ENCODE results near the gene MSH5.
"Not testable (repeated sequence)": the region's sequence is repeated elsewhere in the genome, so short reads cannot be mapped to it uniquely, and the experiment has no call there.

Gene MSH5

DNA sequence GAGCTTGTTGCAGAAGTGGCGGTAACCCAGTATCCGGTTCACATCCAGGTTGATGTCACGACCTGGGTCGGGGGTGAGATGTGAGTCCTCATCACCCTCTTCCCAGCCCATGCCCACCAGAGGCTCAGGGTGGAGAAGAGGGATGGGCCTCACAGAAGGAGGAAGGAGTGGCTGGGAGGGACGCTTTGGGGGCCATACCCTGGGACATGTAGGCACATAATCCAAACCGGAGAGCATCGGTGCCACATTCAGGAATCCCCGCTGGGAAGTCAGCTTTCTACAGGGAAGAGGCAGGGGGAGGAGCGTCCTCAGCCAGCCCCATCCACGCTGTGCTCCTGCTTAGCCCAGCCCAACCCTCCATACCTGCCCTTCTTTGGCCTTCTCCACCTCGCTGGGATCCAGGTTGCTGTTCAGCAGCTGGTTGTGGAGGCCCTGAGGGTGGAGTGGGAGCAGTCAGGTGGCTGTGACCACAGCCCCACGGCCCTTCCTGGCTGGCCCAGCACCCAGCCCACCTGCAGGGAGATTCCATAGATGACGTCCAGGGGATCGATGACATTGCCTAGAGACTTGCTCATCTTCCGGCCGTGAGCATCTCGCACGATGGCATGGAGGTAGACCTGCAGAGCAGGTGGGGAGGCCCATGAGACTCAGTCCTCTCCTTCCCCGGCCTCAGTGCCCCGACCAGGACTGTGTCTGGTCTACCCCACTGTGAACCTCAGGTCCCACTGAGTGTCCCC is 40.9 kb downstream of the MSH5 start:
- DNase-seq, result no peak

DNA sequence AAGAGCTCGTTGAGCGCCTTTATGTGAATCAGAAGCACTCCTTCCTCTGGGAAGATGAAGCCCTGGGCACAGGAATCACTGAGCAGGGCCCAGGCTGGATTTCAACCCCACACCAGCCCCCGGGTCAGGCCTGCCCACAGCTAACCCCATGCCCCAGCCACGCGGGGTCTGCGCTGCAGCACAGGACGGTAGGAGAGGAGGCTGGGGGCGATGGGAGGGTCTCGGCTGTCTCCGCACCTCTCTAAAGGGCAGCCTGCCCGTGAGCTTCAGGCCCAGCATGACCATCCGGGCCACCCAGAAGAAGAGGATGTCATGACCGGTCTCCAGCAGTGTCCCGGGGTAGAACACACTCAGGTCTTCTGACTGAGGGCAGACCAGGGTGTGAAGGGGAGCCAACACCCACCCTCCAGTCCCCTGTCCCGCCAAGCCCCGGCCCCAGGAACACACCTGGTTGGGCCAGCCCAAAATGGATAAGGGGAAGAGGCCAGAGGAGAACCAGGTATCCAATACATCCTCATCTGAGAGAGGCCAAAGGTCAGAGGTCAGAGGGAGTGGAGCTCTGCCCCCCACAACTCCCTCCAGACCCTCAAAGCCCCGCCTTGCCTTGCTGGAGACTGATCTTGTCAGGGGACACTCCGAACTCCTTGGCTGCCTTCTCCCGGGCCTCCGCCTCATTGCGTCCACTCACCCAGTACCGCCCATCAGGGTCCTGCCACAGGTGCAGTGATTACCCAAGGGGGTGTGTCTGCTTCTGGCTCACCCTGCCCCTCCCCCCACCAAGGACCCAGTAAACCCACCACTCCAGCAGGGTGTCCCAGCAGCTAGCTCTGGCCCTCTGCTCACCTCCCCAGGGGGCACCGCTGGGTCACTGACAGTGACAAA is 41.7 kb downstream of the MSH5 start:
- no peak for DNase-seq

DNA sequence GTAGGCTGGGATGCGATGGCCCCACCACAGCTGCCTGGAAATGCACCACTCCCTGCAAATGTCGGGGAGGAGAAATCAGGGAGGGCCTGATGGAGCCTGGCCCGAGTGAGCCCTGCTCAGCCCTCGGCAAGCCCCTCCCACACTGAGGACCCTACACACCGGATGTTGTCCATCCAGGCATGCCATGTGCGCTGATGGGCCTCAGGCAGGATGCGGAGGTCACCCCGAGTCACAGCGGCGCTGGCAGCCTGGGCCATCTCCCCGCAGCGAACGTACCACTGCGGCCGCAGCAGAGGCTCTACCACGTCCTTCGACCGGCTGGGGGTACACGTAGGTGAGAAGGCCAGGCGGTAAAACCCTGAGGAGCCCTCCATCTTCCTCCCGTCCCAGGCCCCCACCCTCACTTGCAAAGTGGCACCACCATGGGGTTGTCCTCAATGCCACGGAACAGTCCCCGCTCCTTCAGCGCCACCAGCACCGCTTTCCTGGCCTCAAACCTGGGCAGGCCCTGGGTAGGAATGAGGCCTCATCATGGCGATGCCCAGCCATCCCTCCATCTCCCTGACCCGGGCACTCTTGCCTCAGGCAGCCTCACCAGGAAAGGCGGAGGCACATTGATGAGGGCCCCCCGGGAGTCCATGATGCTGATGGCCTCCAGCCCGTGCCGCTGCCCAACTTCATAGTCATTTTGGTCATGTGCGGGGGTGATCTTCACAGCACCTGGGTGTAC is 42.5 kb downstream of the MSH5 start:
- no peak for DNase-seq

DNA sequence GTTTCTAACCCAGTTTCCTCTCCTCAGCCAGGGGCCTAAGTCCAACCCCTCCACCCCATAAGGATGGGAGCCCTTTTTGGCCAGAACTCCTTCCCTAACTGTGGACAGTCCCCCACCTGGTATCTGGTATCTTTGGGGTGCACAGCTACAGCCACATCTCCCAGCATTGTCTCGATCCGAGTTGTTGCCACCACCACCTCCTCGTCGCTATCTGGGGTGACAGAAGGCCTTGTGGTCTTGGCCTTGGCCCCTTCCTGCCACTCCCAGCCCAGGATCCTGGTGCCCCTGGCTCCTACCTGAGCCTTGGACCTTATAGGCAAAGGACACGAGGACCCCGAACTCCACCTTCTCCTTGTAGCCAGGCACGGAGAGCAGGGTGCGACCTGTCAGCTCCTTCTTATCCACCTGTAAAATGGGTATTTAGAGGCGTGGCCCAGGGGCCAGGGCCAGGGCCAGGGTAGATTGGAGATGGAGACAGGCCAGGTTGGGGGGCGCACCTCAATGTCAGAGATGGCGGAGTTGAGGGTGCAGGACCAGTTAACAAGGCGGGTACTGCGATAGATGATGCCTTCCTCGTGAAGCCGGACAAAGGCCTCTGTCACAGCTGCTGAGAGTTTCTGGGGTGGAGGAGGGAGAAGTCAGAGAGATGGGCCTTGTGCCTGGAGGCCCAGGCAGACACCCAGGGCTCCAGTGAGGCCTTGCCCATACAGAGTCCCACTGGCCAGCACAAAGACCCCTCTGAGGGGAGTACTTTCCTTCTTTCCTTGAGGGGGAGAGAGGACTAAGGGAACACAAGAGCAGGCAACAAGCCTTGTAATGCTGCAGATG is 44.5 kb downstream of the MSH5 start:
- DNase-seq, result no peak

DNA sequence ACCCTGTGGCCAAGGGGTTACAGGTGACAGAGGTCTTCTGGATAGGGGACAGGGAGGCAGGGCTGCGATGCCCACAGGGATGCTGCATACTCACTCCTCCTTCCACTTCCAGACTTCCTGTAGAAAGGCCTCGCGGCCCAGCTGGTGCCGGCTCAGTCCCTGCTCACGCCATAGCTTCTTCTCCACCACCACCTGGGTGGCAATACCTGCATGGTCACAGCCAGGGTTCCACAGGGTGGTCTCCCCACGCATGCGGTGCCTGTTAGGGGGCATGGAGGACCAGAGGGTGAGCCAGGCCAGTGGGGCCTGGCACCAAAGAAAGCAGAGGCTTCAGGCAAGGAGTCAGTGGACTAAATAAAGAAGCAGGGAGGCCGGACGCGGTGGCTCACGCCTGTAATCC is 45.7 kb downstream of the MSH5 start:
- no peak for DNase-seq

DNA sequence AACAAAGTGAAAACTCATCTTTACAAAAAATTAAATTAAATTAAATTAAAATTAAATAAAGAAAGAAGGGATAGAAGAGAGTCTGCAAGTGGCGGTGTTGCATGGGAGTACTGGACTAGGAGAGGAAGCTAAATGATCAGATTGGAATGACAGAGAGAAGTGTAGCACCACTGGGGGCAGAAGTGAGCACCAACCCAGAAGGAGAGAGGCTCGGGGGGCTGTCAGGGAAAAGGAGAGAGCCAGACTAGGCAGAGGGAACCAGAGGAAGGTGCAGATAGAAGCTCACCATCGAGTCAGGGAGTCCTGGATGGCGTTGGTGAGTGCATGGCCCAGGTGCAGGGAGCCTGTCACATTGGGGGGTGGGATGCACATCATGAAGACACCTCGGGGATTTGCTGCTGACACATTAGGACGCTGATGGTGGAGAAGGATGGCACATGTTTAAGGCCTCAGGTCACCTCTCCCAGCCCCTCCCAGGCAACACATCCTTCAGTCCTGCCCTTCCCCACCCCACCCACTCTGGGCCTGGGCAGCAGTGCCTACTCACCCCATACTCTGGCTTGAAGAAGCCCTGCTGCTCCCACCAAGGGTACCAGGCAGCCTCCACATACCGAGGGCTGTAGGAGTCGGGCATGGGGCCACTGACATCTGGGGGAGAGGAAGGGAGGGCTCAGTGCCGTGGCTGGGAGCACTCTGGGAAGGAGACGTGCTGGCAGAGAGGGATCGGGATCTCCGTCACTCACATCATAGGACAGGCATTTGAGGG is 51.7 kb downstream of the MSH5 start:
- no peak for DNase-seq

DNA sequence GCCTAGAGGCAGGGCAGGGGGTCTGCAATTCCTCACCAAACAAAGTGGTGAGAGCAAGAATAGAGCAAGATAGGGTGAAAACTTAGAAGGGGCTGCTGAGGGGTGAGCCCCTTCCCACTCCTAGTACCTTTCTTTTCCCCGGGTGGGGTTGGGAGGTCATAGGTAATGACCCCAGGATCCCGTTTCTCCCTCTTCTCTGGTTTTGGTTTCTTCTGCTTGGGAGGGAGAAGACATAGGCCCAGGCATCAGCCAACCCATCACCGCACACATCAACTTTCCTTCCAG is 52.2 kb downstream of the MSH5 start:
- no peak for DNase-seq

DNA sequence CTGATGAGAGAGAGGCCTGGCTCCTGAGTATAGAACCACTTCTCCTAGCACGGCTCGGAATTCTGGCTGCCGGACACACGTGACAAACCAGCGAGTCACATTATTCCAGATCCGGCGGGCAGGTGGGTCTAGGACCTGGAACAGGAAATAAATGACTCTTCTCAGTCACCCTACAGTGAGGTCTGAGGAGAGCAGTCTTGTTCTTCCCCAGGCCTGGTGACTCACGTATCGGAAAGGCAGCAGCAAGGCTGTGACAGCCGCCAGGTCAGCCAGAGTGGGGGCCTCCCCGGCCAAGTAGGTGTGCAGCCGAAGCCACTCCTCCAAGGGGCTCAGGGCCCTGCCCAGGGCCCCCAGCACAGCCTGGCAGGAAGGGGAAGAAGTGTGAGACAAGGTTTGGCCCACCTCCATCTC is 53.0 kb downstream of the MSH5 start:
- no peak for DNase-seq

DNA sequence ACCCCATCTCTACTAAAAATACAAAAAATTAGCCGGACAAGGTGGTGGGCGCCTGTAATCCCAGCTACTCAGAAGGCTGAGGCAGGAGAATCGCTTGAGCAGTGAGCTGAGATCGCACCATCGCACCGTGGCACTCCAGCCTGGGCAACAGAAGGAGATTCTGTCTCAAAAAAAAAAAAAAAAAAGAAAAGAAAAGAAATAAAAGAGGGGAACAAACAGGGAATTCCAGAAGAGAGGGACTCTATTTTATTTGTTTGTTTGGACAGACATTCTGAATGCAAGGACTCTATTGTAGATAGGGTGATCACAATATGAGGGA is 54.1 kb downstream of the MSH5 start:
- DNase-seq, result not testable (repeated sequence)

DNA sequence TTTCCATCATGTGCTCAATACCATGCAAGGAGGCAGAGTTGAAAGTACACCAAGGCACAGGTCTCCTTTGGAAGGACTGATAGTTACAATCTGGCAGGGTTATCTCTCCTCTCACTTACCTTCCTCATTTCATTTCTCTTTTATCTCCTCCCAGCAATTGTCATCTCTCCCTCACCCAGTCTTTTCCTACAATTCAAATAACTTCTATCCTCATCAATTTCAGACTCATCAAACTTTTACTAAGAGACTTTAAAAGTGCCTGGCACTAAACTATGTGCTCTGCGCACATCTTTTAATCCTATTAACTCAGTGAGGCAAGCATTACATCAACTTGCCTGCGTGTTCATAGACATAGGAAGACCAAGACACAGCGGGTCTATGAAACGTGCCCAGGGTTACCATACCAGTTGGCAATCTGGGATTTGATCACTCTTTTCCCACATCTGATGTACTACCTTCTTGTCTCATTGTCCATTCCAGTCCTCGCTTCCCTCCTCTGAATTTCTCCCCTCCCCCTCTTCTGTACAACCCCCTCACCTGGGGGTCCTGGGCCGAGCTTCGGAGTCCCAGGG is 54.6 kb downstream of the MSH5 start:
- DNase-seq, result no peak

DNA sequence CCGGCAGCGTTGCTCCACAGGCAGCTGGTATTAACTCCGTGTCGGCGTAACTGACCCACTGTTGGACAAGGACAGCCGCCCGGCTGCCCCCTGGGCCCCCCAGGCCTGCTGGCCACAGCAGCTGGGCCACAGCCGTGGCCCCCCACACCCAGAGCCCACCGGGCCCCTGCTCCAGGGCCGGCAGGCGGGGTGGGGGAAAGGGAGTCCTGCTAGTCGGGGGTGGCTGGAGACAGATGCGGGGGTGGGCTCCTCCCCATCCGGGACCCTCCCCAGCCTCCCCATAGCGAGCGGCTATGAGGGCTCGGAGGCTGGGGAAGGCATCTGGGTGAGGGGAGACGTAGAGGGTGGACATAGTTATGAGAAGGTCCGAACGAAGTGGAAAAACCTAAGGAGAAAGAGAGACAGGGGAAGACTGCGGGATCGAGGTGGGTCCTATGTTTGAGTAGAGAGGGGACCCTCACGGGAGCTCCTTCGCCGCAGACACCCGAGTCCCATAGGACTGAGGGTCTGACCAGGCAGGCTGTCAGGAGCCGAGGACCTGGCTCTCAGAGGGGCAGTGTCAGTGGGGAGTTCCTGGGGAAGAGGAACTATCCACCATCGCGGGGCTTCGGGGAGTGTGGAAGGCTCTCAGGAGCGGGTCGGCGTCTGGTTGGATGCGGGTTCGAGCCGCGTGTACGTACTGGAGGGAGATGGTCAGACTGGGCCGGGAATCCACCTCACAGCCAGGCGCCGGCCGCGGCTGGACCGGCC is 55.2 kb downstream of the MSH5 start:
- DNase-seq, result no peak

DNA sequence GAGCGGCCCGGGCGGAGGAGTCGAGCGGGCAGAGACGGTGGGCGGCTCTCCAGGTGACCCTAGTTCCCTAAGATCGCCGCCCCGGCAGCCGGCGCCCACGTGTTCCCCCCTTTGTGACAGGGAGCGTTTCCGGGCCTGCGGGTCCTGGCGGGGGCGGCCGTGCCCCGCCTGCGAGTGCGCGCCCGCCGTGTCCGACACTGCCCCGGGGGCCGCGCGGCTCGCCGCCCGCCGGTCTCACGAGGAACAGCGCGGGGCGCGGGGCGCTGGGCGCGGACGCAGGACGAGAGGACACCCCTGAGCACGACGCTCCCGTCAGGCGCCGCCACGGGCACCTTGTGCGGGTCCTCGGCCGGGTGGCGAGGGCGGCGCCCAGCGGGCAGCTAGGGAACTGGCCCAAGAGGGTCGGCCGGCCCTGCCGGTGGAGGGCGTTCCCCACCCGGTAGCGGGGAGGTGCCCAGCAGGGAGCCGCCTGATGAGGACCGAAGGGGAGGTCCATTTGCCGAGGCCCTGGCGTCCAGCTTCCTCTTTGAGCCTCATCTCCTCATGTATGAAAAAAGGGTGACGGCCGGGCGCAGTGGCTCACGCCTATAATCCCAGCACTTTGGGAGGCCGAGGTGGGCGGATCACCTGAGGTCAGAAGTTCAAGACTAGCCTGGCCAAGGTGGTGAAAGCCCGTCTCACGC is 56.0 kb downstream of the MSH5 start, which contains the start of gene VARS1:
Gene VARS1 (minus strand): TSS at position 137 of the 683 bp plus-strand sequence. CDS start 535 bp downstream, outside the sequence.
- peak; percentile 71 for DNase-seq

DNA sequence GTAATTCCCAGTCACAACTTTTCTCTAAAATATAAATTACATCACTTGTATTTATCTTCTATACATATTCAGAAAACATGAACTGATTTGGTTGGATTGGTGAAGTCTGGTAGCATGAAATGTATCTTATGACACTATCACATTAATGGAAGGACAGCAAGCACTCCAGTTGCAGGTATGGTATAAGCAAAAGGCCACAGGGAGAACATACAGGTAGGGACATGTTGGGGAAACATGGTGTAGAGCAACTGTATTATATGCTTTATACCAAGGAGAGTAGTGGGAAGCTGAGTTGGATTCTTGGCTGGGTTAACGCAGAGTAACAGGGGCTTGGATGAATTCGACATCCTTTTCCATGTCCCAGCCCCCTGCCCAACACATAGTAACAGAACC is 57.2 kb downstream of the MSH5 start:
- DNase-seq, result no peak

DNA sequence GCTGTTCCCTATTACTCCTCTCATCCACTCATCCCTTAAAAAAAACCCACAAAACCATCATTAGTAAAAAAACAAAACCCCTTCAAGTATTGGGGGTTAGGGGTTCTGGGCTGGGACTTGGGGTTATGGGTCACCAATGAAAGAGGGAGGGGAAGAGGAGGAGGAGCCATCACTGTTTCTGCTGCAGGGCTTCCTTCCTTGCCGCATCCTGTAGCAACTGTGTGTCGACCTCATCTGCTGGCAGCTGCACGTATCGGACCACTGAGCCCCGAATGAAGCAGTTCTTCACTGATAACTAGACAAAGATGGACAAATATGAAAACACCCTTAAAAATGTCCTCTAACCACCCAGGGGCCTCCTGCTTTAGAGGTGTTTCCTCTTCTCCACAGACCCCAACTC is 57.8 kb downstream of the MSH5 start:
- DNase-seq, result peak; percentile 20

DNA sequence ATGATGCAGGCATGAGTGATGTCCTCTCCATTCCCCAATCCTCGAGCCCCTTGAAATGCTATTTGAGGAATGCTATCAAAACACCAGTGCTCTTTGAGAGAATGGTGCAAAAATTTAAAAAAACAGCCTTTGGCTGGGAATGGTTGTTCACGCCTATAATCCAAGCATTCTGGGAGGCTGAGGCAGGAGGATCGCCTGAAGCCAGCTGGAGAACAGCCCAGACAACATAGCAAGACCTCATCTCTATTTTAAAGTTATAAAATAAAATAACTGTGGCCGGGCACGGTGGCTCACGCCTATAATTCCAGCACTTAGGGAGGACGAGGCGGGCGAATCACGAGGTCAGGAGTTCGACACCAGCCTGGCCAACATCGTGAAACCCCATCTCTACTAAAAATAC is 60.0 kb downstream of the MSH5 start:
- no peak for DNase-seq

DNA sequence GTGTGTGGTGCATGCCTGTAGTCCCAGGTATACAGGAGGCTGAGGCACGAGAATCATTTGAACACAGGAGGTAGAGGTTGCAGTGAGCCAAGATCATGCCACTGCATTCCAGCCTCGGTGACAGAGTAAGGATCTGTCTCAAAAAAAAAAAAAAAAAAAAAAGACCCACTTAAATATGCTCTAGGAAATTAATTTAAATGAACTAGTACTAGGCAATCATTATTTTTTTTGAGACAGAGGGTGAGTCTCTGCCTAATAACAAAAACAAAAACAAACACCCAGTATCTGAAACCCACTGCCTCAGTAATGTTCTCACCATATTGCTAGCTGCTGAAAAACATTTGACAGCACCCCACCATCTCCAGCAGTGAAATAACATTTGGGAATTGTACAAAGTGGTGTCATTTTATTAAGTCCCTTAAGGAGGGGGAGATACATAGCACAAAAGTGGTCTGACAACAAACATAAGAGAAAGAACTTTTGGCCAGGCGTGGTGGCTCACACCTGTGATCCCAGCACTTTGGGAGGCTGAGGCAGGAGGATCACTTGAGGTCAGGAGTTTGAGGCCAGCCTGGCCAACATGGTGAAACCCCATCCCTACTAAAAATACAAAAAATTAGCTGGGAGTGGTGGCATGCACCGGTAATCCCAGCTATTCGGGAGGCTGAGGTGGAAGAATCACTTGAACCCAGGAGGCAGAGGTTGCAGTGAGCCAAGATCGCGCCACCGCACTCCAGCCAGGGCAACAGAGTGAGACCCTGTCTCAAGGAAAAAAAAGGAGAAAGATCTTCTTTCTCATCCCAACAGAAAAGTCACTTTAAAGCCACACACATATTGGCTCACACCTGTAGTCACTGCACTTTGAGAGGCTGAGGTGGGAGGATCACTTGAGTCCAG is 61.5 kb downstream of the MSH5 start:
- DNase-seq, result not testable (repeated sequence)

DNA sequence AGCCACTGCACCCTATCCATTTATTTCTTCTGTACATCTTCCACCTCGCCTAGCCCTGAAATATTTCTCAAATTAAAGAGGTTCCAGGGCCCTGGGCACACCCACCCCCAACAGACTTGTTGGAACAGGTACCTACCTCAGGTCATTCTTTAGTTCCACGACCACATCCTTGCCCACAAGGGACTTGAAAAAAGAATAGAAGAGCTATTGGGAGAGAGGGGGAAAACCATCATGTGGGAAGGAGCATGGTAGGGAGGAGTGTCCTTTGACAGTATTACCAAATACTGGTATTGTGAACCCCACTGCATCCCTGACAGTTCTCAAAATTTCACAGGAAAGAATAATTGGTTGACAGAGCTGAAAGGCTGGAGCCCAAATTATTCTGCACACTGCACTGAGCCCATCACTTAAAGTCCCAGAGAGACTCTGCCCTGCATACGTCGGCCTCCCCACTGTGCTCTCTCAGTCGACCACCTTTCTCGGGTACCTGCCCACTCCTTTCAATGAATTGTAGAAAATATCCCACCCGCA is 66.2 kb downstream of the MSH5 start:
- DNase-seq, result no peak

DNA sequence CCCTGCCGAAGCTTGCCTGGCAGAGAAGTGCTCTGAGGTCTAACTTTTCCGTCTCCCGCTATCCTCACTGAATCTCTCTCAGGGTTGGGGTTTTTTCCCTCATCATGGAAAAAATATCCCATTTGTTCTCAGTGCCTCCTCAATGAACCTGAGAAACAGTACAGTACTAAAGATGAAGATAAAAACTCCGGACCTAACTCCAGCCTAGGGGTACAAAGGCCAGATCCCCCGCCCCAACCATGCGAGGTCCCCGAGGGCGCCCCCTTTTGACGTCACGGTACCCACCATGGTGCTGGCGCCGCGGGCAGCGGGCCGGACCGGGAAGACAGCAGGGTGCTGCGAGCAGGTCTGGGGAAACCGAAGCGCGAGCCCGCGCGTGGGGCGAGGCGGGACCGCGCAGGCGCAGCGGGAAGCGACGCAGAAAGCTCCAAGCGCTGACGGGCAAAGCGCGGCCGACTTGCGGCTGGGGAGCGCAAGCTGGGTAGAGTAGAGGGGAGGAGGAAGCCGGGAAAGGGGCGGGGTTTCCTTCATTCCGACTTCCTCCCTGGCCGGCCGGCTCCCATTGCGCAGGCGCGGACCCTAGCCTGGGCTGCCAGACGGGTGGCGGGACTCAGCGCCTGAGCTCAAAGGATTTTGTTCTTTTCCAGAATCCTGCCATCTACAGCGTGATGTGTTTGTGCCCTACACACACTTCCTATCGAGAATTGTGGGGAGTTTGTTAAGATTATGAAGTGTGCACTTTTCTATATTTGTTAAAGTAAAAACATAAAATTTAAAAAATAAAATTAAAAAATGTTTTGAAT is 66.9 kb downstream of the MSH5 start, which contains the start of gene LSM2:
Gene LSM2 (minus strand): TSS at position 497 of the 803 bp plus-strand sequence. CDS start 209 bp downstream, at position 288.
- peak; percentile 95 for DNase-seq
